GM19025 (cell line): Measurements from ENCODE around the gene CRIM1.

Experiments used
- ATAC-seq: cut with Tn5 transposase; IDR thresholded peaks from one replicate; pipeline ENCODE4 v1.9.1; 2021; ENCODE audit warnings: mild to moderate bottlenecking, low read depth, moderate library complexity; ENCODE audit not compliant: unreplicated experiment

The CRIM1 gene

DNA sequence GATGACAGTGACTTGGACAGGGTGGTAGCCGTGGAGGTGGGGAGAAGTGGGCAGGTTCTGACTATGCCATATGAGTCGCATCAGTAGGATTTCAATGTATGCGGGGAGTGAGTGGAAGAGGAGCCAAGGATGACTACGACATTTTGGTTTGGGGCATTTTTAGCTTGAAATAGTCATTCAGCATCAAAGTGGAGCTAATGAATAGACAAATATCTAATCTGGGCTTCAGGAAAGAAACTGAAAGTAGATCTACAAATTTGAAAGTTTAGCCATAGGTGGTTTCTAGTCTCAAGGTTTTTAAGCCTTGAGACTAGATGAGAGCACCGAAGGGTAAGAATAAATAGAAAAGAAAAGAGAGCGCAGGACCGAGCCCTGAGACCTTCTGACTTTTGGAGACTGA is 184.1 kb downstream of the CRIM1 start:
- ATAC-seq = peak; percentile 79

DNA sequence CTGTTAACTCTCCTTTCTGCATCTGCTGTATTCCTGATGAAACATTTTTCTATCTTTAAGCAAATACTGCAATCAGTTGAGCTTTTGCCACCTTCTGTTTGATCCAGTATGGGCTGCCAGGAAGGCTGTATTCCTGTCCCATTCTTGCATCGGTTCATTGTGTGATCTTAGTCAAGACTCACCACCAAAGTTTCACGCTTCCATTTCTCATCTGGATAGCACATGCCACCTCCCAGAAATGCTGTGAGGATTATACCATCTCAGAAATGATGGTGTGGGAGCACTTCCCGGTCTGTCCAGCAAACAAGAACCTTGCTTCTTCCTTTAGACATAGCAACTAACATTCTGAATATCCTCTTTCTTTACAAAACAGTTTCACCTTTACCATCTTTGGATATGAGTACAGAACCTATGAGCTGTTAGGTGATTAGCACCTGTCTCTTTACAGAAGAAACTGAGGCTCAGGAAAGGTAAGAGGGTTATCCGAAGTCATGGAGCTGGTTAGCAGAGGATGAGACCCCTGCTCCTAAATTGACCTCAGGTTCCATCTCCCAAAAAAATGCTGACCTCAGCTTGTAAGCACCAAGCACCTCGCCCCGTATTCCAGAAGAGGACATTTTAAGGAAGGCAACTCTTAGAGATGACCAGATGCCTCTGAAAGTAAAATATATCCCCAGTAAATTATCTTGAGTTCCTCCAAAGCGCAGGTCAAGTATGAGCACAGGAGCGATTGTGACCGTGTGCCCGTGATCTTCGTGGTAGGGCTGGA is 185.6 kb downstream of the CRIM1 start:
- no peak for ATAC-seq

DNA sequence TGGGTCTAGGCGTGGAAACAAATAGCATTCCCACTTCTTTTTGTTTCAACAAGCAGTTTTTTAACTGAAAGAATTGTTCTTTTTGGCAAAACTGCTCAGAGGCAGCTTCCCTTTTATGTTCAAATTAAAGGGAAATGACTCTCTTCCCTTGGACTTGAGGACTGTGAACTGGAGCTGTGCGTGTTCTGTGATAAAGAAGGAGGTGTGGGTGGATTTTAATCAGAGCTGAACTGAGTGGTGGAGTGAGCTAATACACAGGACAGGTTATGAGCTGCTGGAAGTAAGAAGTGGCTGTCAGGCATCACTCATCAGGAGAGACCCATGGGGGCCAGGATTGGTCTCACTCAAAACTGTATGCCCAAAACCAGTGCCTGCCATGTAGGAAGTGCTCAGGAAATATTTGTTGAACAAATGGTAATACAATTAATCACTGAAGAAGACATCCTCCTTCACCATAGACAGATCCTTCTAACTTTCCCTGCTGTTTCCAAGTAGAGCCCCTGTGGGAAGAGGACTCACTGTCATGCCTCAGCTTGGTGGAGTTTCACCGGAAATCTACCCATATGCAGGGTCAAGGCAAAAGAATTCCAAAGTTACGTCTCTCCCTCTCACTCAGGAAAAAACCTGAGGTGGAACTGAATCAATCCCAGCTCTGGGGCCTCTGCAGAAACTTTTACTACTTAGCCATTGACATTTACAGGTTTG is 186.5 kb downstream of the CRIM1 start:
- no peak for ATAC-seq

DNA sequence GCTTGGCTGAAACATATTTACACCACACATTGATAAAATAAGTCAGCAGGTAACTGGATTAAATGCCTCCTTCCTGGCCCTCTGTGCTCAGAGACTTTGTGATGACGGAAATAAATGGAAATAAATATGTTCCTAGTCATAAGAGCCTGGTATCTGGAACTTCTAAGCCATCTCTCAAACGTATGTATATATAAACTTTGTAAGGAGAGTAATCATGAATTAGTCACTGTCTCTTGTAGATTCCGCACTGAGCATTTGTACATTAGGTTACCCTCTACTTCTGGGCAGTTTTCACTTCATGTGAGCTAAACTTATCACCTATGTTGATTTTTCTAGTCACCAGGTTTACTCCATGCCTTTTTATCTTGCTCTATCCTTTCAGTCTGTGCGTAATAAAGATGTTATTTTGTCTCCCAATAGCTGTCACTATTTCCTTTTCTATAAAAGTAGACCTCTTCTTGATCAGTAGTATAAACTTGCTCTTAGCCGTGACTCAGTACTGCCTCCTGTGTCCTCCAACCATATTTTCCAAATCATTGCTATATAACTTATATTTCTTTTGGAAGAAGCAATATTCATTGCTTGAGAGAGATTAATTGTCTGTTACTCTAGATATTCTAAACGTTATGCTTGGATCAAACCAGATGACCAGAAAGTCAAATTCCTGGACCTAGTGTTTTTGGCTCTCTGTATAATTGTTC is 189.2 kb downstream of the CRIM1 start:
- no peak for ATAC-seq

DNA sequence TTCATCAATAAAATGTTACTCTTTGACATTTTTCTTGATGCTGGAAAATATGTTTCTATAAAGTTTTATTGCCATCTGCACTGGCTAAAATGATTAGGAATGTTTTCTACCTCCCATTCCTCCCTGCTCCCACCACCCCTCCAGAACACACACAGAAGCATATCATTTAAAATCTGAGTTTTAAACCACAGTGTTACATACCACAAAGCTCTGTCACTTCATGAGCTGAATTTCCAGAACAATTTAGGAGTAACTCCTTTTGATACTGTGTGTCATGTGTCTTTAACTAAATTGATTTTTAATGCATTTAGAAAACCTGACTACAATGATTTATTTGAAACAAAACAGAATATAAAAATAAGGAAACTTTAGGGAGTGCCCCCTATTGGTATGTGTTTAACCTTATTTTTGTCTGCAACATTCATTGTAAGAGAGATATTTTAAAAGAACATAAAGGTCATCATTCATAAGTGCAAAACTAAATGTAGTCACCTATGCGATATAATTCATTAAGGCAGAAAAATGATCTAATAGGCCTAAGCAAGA is 190.4 kb downstream of the CRIM1 start:
- no peak for ATAC-seq

- ATAC-seq = no peak
Observed at GRCh38 chr2:36547906-36548305, 192.3 kb downstream of the CRIM1 start.

- no peak for ATAC-seq
Observed at GRCh38 chr2:36549165-36549574, 193.6 kb downstream of the CRIM1 start.

GRCh38 chr2:36550006-36550405 is 194.4 kb downstream of the CRIM1 start:
- ATAC-seq = no peak

DNA sequence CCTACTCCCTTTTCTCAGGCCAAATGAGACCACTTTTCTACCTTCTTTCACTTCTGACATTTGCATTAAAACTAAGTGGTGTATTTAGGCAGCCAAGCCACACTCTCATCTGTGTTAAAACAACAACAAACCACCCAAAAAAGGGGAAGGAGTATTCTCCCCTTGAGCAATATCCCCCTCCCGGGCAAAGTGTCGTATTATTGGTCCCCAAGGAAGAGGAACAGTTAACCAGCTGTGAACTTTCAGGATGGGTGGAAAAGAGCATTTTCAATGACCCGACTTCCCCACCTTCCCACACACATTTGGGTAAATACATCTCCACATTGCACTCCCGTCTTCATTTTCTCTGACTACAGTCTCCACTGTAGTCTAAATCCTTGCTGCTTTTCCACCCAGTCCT is 198.1 kb downstream of the CRIM1 start:
- ATAC-seq = no peak

DNA sequence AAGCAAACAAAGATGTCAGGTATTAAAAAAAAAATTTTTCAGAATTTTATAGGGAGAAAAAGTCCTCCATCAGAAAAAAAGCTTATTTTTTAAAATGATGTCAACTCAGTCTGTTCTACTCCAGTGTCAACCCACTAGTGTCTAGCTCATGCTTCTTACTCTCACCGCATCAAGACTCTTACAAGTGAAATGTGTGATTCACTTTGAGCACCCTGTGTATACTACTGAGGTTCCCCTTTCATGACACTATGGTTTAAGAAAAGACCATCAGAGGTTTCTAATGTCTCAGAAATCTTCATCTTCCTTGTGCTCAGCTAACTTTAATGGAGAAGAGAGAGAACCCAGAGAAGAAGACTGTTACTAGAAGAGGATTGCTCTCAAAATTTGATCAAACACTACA is 199.0 kb downstream of the CRIM1 start:
- no peak for ATAC-seq

DNA sequence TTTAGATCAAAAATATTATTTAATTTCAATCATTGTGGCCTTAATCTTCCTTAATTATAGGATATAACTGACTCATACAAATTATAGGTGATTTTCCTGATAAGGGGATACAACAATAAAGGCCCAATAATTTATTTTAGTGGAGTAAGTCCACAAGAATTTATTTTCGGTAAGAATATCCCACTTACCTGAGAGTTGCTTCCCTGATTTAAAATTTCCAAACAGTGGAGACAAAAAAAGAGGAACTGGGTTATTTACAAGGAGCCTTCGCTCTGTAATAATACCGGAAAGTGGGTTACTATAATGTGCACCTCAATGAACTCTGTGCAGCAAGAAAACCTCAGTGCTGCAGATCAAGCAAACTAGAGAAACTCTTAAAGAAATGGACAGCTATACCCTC is 200.2 kb downstream of the CRIM1 start:
- no peak for ATAC-seq

GRCh38 chr2:36556842-36557241 is 201.3 kb downstream of the CRIM1 start:
- ATAC-seq = no peak

GRCh38 chr2:36559221-36559942 is 203.8 kb downstream of the CRIM1 start:
- ATAC-seq = no peak

GRCh38 chr2:36560726-36561125 is 205.1 kb downstream of the CRIM1 start:
- no peak for ATAC-seq

- no peak for ATAC-seq
Observed at GRCh38 chr2:36561237-36561944, 205.8 kb downstream of the CRIM1 start.

GRCh38 chr2:36562240-36562639 is 206.7 kb downstream of the CRIM1 start:
- no peak for ATAC-seq

DNA sequence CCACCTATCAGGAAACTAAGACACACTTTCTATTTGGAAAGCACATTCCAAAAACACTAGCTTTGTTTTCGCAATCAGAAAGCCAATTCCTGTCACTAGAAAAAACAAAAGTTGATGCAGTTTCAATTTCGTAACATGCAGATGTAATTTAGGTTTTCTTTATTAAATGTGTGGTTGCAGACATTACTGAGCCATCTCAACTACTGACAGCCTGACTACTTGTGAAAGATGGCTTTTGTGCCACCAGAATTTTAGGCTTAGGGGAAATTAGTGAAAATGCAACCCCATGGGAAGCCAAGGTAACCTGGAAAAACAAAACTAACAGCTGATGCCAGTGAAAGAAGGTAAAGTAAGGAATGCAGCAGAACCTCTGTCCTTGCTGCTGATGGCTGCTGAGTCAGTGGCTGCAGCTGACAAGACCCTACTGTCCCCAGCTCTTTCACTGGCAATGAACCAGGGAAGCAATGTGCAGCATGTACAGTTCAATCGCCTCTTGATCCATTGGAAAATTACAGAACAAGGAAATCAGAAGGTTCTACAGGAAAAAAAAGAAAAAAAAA is 207.5 kb downstream of the CRIM1 start:
- no peak for ATAC-seq

GRCh38 chr2:36564377-36564930 is 208.9 kb downstream of the CRIM1 start:
- no peak for ATAC-seq

DNA sequence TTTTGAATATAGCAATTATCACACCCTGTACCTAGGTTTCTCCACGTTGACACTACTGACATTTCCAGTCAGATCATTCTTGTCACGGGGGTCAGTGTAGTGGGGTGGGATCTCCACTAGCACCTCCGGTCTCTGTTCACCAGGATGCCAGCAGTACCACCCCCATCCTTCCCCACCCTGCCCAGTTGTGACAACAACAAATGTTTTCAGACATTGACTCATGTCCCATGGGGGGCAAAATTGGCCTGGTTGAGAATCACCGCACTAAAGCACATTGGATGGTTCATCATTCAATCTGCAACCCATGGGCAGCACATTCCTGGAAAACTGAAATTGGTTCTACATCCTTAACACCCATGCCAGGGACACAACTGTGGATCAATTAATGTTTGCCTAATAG is 210.1 kb downstream of the CRIM1 start:
- ATAC-seq = no peak
